ENCODE results near the gene UNCX.

The UNCX gene

GRCh38 chr7:1218541-1219165, 14.0 kb upstream of the UNCX start:
- DNase-seq = no peak

GRCh38 chr7:1219498-1219897, 13.2 kb upstream of the UNCX start:
- no peak for DNase-seq

GRCh38 chr7:1220000-1220726, 12.5 kb upstream of the UNCX start:
- no peak for DNase-seq

DNA sequence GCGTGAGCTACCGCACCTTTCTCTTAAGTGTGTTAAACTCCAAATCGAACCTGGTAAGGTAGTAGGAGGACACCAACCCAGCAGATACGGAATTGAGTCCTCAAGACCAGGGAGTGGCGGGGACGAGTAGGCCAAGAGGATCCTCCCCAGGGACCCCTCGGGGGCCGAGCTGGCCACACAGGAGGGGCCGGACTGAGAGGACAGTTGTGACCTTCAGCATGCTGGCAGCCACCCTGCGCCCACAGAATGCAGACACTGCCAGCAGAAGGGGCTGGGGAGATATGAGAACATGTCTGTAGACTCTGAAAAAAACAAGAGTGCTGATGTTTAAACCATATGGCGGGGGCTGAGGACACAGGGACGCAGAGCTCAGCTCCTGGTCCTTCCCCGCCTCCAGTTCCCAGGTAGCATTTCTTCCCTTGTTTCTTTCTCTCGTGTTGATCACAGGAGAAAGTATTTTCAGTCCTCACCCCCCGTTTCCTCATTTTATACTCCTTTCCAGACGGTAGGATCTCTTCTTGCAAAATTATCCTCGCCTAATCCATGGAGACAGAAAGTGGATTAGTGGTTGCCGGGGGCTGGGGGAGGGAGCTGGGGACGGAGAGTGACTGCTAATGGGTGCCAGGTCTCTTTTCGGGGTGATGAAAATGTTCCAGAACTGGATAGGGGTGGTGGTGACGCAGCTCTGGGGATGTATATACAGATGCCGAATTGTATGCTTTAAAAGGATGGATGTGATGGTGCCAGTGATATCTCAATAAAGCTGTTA, 11.5 kb upstream of the UNCX start:
- DNase-seq = no peak

DNA sequence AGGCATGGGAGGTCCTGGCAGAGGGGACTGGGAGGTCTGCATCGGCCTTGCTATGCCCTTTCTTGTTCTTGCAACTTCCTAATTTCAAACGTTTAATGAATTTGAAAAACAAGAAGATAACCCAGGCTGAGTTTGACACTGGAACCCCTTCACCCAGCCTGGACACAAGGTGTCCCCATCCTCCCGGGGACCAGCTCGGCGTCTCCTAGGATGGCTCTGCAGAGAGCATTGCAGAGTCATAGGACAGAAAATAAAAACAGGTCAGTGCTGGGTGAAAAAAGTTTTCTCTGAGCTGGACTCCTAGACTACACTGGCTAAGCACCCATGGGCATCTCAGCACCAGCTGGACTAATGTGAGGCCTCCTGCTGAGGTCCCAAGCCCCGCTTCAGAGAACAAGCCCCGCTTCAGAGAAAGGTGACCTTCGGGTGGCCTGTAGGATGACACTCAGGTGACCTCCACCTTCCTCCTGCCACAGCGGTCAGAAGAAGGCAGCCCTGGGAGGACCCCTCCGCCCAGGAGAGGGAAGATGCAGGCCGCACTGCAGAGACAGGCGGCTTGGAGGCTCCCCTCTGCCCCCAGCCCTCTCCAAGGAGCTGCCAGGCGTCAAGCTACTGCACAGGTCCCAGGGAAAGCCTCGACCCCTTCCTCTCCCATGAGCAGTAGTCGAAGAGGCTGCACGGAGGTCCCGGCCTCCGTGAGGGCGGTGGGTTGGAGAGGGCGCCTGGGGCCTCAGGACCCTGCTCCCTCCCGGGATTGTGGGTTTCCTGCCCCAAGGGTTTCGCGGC, 9.3 kb upstream of the UNCX start:
- no peak for DNase-seq

DNA sequence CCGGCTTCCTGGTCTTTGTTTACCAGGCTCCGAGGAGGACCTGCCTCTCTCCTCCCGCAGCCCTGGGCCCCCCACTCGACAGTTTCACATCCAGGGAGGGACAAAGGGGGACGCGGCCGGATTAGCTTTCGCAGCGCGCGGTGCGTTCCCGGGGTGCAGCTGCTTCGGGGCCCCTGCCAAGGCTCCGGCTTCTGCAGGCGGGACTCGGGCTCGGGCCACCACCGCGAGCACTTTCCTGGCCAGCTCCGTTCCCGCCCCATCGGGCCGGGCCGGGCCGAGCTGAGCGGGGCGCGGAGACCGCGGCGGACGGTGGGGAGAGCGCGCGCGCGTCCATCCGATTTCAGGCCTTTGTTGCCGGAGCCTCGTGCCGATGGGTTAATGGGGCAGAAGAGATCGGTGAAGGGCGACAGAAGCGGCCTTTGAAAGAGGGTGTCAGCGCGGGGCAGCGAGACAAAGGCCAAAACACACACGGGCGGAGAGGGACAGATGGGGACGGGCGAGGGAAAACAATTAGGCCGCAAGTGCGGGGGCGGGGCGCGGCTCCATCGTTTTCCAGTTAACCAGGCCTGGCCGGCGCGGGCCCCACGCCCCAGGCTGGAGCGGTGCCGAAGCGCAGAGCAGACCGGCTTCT, 8.5 kb upstream of the UNCX start:
- DNase-seq = no peak

- no peak for DNase-seq
These were observed 7.6 kb upstream of the UNCX start for GRCh38 chr7:1225030-1225429.

DNA sequence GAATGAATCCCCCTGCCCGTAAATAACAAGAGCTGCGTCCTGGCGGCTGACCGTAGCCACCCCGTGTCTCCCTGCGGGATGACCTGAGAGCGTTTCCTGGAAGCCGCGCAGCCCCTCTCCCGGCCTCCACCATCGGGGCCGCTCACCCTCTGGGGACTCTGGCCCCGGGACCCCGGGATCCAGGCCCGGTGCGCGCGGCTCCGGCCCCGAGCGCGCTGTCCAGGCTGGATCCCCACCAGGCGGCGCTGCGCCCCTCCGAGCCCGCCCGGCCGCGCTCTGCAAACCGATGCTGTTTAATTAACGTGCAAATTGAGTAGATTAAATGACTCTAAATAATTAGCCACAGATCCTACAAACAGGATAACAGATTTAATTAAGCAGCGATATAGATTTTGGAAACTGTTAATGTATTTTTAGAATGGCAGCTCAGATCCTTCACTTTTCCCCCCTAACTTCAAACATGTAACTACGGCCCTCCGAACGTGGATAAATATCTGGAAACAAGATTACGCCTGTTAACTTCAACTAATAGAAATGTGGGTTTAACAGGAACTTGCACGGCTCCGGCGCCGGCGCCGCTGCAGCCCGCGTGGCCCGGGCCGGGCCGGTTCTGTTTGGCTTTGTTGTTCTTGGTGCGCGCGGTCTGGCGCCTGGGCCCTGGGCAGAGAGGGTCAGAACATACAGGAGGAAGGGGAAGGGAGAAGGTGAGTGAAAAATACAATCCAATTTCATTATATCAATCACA, 7.1 kb upstream of the UNCX start:
- DNase-seq = no peak

DNA sequence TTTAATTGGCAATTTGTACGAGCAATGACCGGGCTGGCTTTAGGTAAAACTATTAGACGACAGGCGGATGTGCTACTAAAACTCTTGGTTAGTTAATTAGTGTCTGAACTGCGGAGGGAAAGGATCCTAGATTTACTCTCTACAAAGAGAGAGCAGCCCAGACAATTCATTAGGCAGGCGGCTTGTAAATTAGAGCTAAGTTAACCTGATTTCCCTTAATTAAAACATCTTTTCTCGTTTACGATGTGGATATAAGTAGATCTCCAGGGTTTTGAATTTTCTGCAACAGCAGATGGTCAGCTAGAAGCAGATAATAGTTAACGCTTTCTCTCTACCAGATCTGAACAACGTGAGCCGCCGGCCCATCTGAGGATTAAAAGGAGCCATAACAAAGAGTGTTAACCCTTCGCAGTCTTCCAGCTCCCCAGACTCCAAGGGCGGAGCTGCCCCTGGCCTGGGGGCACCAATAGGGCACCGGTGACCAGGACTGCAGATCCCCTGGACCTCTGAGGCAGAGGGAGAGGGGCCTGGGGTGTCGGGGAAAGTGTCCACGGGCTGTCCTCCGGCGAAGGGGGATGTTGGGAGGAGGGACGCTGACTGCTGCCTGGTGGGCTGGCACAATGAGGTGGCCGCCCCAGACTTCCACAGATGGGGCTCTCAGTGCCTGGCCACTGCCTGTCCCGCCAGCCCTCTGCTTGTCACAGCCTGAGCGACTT, 6.3 kb upstream of the UNCX start:
- DNase-seq = no peak

GRCh38 chr7:1227071-1227804, 5.4 kb upstream of the UNCX start:
- no peak for DNase-seq

DNA sequence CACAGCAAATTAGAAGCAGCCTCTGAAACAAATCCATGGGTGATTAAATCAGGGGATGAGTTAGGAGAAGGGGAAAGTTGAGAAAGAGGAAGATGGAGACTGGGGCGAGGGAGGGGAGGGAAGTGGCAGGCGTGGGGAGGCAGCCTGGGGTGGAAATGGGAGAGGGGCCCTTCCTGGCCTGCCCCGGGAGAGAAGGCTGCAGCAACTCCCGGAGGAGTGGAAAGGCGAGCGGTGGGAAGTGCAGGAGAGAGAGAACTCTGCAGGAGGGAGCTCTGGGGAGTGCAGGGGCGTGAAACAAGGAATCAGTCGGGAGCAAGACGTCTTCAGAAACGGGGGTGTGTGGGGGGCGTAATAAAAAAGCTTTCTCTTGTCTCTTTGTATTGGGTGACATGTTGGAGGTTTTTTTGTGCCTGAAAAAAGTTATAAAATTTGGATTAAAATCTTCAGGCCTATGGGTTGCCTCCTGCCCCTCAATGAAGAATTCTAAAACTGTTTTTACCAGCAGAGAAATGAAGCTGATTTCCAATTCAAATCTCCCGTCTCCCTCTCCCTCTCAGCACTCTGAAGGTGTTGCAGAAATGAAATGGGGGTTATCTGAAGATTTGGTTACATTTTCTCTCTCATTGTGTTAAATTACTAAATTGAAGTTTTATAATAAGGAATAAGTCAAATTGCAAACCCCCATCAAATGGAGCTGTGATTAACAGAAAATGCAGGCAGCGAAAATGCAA, 4.7 kb upstream of the UNCX start:
- DNase-seq = no peak

GRCh38 chr7:1228545-1229201, 4.0 kb upstream of the UNCX start:
- DNase-seq = no peak

DNA sequence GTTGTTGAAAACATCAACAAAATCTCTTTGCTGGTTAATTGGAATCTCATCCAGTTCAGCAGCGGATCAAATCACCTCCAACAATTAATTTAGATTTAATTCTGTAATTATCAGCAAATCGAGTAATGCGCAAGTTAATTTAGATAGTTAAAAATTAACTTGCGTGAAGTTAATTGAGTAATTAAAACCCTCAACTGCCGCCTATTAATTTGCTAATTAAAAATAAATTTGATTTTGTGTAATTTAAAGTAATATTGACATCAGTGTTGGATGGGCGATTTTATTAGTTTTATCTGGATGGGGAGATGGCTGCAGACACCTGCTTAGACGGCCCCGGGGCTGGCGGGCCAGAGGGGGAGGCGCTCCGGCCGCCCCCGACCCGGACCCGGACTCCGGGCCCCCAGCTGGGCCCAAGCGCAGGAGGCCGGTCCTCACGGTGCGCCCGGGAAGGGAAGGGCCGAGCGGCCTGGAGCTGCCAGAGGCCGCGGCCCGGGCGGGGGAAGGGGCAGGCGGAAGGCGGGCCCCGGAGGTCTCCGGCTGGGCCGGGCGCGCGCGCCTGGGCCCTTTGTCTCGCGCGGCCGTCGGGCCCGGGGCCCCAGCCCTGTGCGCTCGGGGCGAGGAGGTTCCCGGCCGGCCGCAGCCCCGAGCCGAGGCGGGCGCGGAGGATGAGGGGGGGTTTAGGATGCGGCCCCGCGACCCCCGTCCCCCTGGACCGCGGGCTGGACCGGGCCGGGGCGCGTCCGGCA, 3.3 kb upstream of the UNCX start:
- DNase-seq = no peak

DNA sequence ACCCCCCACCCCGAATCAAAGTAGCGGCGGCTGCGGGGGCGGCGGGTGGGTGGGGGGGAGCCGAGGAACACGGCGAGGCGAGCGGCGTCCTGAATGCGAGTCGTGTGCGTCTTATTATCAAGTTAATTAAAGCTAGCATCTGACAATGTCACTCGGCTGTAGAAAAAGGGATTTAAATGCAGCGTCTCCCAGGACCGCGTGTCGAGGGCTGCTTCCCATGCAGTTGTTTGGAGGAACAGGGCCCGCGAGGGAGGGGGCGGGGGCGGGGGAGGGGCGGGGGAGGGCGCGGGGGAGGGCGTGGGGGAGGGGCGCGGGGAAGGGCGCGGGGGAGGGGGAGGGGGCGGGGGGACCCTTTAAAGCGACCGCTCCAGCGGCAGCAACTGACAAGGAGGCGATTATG, 2.7 kb upstream of the UNCX start:
- no peak for DNase-seq

DNA sequence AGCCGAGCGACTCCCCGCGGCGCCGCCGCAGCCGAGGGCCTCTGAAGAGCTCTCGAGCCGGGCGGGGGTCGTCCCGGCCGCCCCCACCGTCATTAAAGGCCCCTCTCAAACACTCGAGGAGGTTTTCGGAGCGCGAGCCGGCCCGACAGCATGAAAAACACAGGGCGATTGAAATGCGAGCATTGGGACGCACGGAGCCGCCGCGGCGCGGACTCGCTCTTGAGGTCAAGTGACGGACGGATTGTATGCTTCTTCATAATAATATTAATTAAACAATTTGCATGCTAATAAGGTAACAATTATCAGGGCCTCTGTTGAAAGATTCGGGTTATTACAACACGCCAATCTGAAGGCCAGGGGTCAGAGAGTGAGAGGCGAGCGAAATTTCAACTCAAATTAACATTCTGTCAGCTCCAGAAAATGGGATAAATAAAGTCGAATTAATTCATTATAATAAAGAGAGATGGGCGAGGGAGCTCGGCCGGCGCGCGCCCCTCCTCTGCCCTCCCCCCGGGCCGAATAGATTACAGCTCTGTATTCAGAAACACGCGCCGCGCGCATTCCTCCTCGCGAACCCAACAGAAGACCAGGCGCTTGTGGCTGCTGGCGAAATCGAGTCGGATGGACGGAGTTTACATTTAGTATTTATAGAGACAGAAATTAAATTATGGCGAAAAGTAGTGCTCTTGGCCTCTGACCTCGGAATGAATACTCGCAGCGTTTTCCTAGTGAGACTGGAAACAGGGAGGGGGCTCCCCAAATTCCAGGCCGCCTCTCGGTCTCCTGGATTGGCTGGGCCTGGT, 2.1 kb upstream of the UNCX start:
- no peak for DNase-seq

DNA sequence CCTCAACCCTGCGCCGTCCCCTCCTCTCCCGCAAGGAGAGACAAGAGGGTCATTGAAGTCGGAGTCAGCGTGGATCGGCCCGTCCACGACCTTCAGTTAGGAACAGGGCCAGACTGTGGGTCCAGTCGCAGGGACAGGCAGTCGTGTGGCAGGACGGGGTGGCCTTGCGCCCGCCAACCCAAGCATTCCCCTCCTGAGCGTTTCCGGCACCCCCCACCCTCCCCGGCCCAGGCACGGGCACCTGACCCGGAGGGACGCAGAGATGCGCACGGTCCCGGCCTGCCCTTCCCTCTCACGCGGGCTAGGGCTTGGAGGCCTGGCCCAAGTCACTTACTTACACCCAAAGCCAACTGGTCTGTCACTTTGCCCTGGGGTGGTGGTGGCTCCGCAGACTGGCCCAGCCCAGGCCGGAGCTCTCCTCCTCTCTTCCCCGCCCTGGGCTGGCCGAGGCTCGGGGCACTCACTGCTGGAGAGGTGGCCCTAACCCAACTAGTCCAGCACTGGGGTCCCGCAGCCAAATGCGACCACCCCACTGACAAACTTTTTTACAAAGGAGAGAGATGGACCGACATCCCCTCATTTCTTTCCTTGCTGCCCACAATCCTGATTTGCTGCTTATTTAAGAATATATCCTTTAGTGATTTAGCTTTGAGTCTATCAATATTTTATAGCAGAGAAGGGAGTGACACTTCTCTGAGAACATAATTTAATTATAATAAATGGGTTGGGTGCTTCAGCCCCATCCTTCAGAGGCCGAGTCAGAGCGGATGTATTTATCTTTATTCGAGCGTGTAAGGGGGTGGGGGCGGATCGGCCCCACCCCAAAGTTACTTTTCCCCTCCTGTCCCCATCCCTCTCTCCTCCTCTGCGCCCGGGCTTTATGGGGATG, 1.2 kb upstream of the UNCX start:
- DNase-seq = no peak

- DNase-seq = no peak
These were observed 587 bp upstream of the UNCX start for GRCh38 chr7:1232103-1232466.

Data from SW 1271 (cell line).